Lower lobe of right lung (tissue), 2 donors: ENCODE measurements around the gene RAB1A. TPM values are rescaled to one million over a fixed set of nuclear protein-coding genes. Genes with fewer than 3 reads are reported as not detected.

Source experiments
- ATAC-seq, 2 donors: fragments of 200-7000 bp; cut with Tn5 transposase; one replicate each; pipeline ENCODE4 v1.9.1; 2020 to 2022; ENCODE audit warnings: mild to moderate bottlenecking in 2 of 2, moderate library complexity in 2 of 2
- DNase-seq: peaks from one replicate; pipeline ENCODE4 v3.0.0-alpha.2; 2020
- H3K27ac ChIP-seq: fragments of 200-600 bp; one replicate; pipeline ENCODE4 v1.8.0; 2022
- H3K27me3 ChIP-seq: fragments of 200-600 bp; one replicate; pipeline ENCODE4 v1.8.0; 2022; ENCODE audit warnings: low read depth
- H3K36me3 ChIP-seq: fragments of 200-600 bp; one replicate; pipeline ENCODE4 v1.8.0; 2022; ENCODE audit warnings: mild to moderate bottlenecking
- H3K4me1 ChIP-seq: fragments of 200-600 bp; one replicate; pipeline ENCODE4 v1.8.0; 2022
- H3K4me3 ChIP-seq: fragments of 200-600 bp; one replicate; pipeline ENCODE4 v1.8.0; 2022; ENCODE audit warnings: mild to moderate bottlenecking
- H3K9me3 ChIP-seq: fragments of 200-600 bp; one replicate; pipeline ENCODE4 v1.8.0; 2022
- intact Hi-C: fragments of 100-400 bp; cut with DNase I; formaldehyde crosslinking; loops from one replicate; pipeline ENCODE4 v1.11.0; 2022
- total RNA-seq: library from RNA; stranded (reverse); fragmentation: NEBNext Ultra II Directional; extraction: Animal tissue kit (Norgen Biotek cat#: 25700); gene quantifications from one replicate; pipeline ENCODE4 v1.2.1, GENCODE V29; 2021
- TF ChIP-seq, protein P1 (sequence below): fragments of 200-600 bp; IDR thresholded peaks from one replicate; pipeline ENCODE4 v1.8.0; 2022; ENCODE audit warnings: antibody characterized with exemption, mild to moderate bottlenecking
- donor health status: DM: no; HTN: yes; CAD: no; lungs with severe emphysema.

Gene RAB1A
- total RNA-seq, 1 donor from 2014 or later, result 145 TPM

DNA sequence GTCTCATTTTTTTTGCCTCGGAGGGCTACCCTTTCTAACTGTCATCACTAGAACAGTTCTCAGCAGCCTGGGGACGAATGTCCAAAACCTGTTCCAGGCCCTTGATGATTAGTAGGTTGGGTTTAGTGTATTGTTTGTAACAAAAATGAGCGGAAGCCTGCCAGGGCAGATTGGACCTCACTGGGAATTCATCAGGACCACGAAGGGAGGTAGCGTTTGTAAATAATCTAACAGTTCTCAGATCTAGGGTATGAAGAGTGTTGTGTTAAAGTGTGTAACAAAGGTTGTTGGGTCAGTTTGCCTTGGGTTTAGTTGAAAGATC lies 72.9 kb downstream of the RAB1A start:
- Histone ChIP-seq H3K27me3 (no peaks in the 10 kb centered on the region), H3K4me3 (peak overlapping the region; percentile 85), H3K36me3 (no peaks in the 10 kb centered on the region), H3K27ac (peak overlapping the region; percentile 88), H3K9me3 (no peaks in the 10 kb centered on the region), H3K4me1 (peaks cover 49% of the 10 kb centered on the region)
- DNase-seq (no peak), ATAC-seq (no peak)
- intact Hi-C loops, result no loop called here
- TF ChIP-seq, protein P1, sequence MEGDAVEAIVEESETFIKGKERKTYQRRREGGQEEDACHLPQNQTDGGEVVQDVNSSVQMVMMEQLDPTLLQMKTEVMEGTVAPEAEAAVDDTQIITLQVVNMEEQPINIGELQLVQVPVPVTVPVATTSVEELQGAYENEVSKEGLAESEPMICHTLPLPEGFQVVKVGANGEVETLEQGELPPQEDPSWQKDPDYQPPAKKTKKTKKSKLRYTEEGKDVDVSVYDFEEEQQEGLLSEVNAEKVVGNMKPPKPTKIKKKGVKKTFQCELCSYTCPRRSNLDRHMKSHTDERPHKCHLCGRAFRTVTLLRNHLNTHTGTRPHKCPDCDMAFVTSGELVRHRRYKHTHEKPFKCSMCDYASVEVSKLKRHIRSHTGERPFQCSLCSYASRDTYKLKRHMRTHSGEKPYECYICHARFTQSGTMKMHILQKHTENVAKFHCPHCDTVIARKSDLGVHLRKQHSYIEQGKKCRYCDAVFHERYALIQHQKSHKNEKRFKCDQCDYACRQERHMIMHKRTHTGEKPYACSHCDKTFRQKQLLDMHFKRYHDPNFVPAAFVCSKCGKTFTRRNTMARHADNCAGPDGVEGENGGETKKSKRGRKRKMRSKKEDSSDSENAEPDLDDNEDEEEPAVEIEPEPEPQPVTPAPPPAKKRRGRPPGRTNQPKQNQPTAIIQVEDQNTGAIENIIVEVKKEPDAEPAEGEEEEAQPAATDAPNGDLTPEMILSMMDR, result no peak

DNA sequence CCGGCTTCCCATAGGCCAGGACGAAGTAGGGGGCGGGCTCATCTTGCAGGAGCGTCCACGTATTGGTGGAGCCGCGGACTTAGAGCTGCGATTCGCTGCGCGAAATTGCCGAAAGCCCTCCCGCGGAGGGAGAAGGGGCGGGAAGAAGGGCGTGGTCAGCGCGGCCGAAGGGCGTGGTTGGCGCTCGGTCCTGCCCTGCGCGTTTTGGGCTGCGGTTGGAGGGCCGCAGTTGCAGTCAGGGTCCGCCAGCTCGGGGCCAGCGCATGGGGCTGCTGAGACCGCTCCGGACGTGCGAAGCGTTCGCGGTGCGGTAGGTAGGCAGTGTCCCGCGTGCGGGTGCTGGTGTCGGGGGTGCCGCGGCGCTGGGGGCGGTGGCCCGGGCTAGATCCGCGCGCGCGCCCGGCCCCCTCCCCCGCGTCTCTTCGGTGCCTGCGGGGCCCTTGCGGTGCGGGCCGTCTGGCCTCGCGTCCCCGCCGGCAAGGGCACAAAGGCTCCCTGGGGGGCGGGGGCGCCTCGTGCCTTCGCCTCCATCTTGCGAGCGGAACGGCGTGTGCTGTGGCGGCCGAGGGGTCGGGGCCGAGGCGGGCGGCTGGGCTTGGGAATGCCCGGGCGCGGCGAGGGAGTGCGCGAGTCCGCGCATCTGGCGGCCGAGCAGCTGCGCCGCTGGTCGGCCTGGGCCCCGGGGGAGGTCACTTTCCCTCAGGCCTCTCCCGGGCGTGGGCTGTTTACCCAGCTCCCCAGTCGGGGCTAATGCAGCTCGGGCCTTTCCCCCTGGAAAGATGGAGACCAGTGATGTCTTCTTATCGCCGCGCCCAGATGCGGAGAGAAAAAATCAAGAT lies 73.5 kb downstream of the RAB1A start, which contains the start of gene CEP68:
CEP68 (plus strand) TSS at position 202 of the 839 bp plus-strand sequence. CDS start 13,029 bp downstream, outside the sequence.
- ATAC-seq (peak; percentile 99), DNase-seq (peak; percentile 97)
- H3K27me3 ChIP-seq, result no peaks in the 10 kb centered on the region
- peaks cover 49% of the 10 kb centered on the region for H3K4me1 ChIP-seq
- intact Hi-C loops, result no loop called here
- H3K9me3 ChIP-seq, result no peaks in the 10 kb centered on the region
- no peaks in the 10 kb centered on the region for H3K36me3 ChIP-seq
- peak within 1 kb of the TSS; percentile 88 for H3K27ac ChIP-seq
- TF ChIP-seq, protein P1, result no peak
- peak within 1 kb of the TSS; percentile 85 for H3K4me3 ChIP-seq

DNA sequence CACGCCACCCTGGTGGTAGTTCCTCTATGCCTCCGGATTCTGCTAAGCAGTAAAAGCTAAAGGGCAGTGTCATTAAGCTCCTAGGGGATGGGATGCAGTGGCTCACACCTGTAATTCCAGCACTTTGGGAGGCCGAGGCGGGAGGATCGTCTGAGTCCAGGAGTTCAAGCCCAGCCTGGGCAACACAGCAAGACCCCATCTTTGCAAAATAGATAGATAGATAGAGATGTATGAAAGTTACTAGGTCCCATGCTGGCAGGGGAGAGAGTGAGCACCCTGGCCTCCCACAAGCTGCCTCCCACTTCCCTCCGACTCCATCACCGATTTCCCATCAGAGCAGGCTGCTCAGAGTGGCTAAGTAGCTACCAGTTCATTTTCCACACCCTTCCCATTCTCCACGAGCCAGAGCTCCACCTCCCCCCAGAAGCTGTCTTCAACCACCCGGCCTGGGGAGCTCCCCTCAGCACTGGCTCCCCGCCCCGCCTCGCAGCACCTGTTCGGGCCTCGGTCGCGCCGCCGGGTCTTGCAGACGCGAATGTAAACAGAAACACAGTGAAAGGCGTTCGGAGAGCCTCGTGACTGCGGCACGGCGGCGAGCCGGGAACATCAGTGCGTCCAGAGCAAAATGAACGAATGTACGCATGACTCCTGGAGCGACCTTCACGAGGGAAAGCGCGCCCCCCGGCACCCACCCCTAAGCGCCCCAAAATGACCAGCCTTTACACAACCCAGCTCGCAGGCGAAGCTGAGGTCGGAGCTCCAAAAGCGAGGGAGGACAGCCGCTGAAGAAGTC lies 74.3 kb downstream of the RAB1A start:
- Histone ChIP-seq H3K4me1 (peaks cover 49% of the 10 kb centered on the region), H3K27ac (peak overlapping the region; percentile 88), H3K4me3 (peak overlapping the region; percentile 85), H3K27me3 (no peaks in the 10 kb centered on the region), H3K36me3 (no peaks in the 10 kb centered on the region), H3K9me3 (no peaks in the 10 kb centered on the region)
- TF ChIP-seq, protein P1, result no peak
- peak; percentile 55 to 57 for ATAC-seq
- peak; percentile 80 for DNase-seq
- intact Hi-C loops, result no loop called here

DNA sequence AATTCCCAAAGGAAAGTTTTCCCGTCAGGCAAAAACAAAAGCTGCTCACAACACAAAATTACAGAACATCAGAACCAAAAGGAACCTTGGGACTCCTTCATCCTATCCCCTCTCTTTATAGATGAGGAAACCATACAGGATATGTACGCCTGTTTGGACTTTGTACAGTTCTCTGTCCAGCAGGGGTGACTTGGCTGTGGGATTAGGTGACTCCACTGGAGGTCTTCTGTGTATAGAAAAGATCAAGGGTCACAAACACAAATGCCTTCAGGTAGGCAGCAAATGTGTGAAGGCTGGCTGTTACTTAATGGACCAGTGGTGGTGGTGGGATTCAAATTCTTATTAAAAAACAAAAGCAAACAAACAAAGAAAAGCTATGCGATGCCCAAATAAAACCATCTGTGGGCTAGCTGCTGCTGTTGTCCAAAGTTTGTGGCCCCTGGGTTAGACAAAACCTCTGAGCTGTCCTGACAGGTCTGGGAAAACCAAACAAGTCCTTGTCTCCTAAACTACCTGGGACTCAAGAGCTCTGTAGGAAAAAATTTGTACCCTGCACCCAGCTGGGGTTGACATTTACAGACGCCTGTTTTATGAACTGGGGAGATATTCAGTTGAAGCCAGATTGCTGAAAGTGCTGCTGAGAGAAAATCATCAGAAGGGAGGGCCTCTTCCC lies 75.0 kb downstream of the RAB1A start:
- H3K4me3 ChIP-seq, result peak overlapping the region; percentile 85
- no peaks in the 10 kb centered on the region for H3K36me3 ChIP-seq
- H3K4me1 ChIP-seq, result peaks cover 43% of the 10 kb centered on the region
- intact Hi-C loops, result no loop called here
- DNase-seq, result no peak
- no peak overlapping the region for H3K27ac ChIP-seq
- H3K27me3 ChIP-seq, result no peaks in the 10 kb centered on the region
- ATAC-seq, result no peak
- TF ChIP-seq, protein P1, result no peak
- H3K9me3 ChIP-seq, result no peaks in the 10 kb centered on the region

DNA sequence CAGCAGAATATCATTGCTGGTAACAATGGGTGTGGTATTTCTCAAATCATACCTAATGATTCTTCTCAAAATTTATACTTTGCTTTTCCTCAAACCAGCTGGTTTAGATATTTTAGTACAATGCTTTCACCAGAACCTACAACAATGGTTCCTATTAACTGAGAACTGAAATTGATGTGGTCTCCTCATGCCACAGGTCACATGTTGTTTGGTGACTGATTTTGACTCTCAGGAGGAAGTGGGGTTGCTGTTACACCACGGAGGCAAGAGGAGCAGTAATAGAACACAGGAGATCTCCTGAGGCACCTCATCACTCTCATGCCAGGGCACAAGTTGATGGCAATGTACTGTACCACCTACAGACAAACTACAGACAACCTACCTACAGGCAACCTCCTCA lies 76.7 kb downstream of the RAB1A start:
- DNase-seq (no peak), ATAC-seq (no peak)
- TF ChIP-seq, protein P1, result no peak
- Histone ChIP-seq H3K27me3 (no peaks in the 10 kb centered on the region), H3K4me3 (no peak overlapping the region), H3K36me3 (no peaks in the 10 kb centered on the region), H3K9me3 (no peaks in the 10 kb centered on the region), H3K27ac (no peak overlapping the region), H3K4me1 (peaks cover 26% of the 10 kb centered on the region)
- intact Hi-C loops, result no loop called here
